ENCODE data around the gene SEC62. TPM values are rescaled to one million over a fixed set of nuclear protein-coding genes. Genes with fewer than 3 reads are reported as not detected.

SEC62 gene
- total RNA-seq, 1 experiment from 2014 or later = 58.5 TPM

GRCh38 chr3:169990431-169990830 is 23.8 kb downstream of the SEC62 start:
- TF ChIP-seq CTCF (IDR thresholded peaks at IDR 0.05; ENCODE audit: unreplicated experiment) = no peak
- CTCF ChIA-PET = interaction anchor here (0.6 kb wide), 1 partner anchor 24 kb away, joined by 3 read pairs; no protein-coding TSS in a partner anchor
- intact Hi-C loops (cut with micrococcal nuclease) = no loop called here
- H3K4me1 Mint-ChIP-seq (ENCODE audit: insufficient read depth, unreplicated experiment) = no peaks in the 10 kb centered on the region
- BruUV-seq (replicated peaks) = no TSS peak
- H3K27me3 Mint-ChIP-seq (ENCODE audit: insufficient read depth, unreplicated experiment) = no peaks in the 10 kb centered on the region
- POLR2A ChIA-PET = interaction anchor here (0.7 kb wide), 1 partner anchor 1681 kb away, joined by 4 read pairs; no protein-coding TSS in a partner anchor
- no peak overlapping the region for H3K27ac Mint-ChIP-seq (ENCODE audit: low read depth, unreplicated experiment)
- DNase-seq (ENCODE audit: unreplicated experiment) = no peak
- H3K9me3 Mint-ChIP-seq (ENCODE audit: unreplicated experiment) = no peaks in the 10 kb centered on the region
- H3K4me3 Mint-ChIP-seq (ENCODE audit: unreplicated experiment) = no peak overlapping the region
- peaks cover 57% of the 10 kb centered on the region for H3K36me3 Mint-ChIP-seq (ENCODE audit: insufficient read depth, unreplicated experiment)

GRCh38 chr3:169992156-169992555 is 25.5 kb downstream of the SEC62 start:
- no peaks in the 10 kb centered on the region for H3K4me1 Mint-ChIP-seq (ENCODE audit: insufficient read depth, unreplicated experiment)
- no peaks in the 10 kb centered on the region for H3K27me3 Mint-ChIP-seq (ENCODE audit: insufficient read depth, unreplicated experiment)
- ChIA-PET CTCF (interaction anchor here (0.6 to 0.7 kb wide), 3 partner anchors 99 to 151 kb away, joined by 3 to 4 read pairs (median 3); no protein-coding TSS in a partner anchor), POLR2A (no interaction called here)
- no peak overlapping the region for H3K27ac Mint-ChIP-seq (ENCODE audit: low read depth, unreplicated experiment)
- BruUV-seq (replicated peaks) = no TSS peak
- H3K36me3 Mint-ChIP-seq (ENCODE audit: insufficient read depth, unreplicated experiment) = peaks cover 44% of the 10 kb centered on the region
- intact Hi-C loops (cut with micrococcal nuclease) = no loop called here
- no peak for TF ChIP-seq CTCF (IDR thresholded peaks at IDR 0.05; ENCODE audit: unreplicated experiment)
- H3K4me3 Mint-ChIP-seq (ENCODE audit: unreplicated experiment) = no peak overlapping the region
- no peak for DNase-seq (ENCODE audit: unreplicated experiment)
- H3K9me3 Mint-ChIP-seq (ENCODE audit: unreplicated experiment) = no peaks in the 10 kb centered on the region

- Mint-ChIP-seq H3K4me1 (ENCODE audit: insufficient read depth, unreplicated experiment) (no peaks in the 10 kb centered on the region), H3K27me3 (ENCODE audit: insufficient read depth, unreplicated experiment) (no peaks in the 10 kb centered on the region), H3K4me3 (ENCODE audit: unreplicated experiment) (no peak overlapping the region), H3K9me3 (ENCODE audit: unreplicated experiment) (no peaks in the 10 kb centered on the region), H3K36me3 (ENCODE audit: insufficient read depth, unreplicated experiment) (peaks cover 40% of the 10 kb centered on the region), H3K27ac (ENCODE audit: low read depth, unreplicated experiment) (no peak overlapping the region)
- DNase-seq (ENCODE audit: unreplicated experiment) = no peak
- ChIA-PET CTCF (interaction anchor here (0.6 to 0.7 kb wide), 2 partner anchors 130 to 152 kb away, joined by 3 to 4 read pairs; no protein-coding TSS in a partner anchor), POLR2A (no interaction called here)
- no peak for TF ChIP-seq CTCF (IDR thresholded peaks at IDR 0.05; ENCODE audit: unreplicated experiment)
- no TSS peak for BruUV-seq (replicated peaks)
- intact Hi-C loops (cut with micrococcal nuclease) = no loop called here
These were observed 26.2 kb downstream of the SEC62 start for GRCh38 chr3:169992781-169993180.

DNA sequence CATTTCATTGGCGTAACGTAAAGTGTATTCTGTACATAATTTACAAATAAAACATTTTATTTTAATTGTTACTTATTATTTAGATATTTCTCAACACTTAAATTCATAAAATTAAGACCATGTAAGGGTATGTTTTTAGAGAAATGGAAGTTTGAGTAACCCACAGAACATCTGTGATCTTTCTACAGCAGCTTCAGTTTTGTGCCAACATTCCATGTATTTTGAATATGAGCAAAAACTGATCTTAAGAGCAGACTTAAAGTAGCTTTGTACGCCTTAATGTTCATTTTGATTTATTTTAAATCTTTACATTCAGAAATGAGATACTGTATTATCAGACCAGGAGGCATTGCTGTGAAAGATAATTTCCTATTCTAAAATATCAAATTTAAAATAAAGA is 27.2 kb downstream of the SEC62 start:
- POLR2A ChIA-PET = no interaction called here
- H3K4me3 Mint-ChIP-seq (ENCODE audit: unreplicated experiment) = no peak overlapping the region
- no TSS peak for BruUV-seq (replicated peaks)

More for the DNA sequence above, 27.2 kb downstream of the SEC62 start:
- CTCF ChIA-PET = no interaction called here
- no peak for TF ChIP-seq CTCF (IDR thresholded peaks at IDR 0.05; ENCODE audit: unreplicated experiment)
- Mint-ChIP-seq H3K36me3 (ENCODE audit: insufficient read depth, unreplicated experiment) (peaks cover 30% of the 10 kb centered on the region), H3K4me1 (ENCODE audit: insufficient read depth, unreplicated experiment) (no peaks in the 10 kb centered on the region), H3K27me3 (ENCODE audit: insufficient read depth, unreplicated experiment) (no peaks in the 10 kb centered on the region), H3K9me3 (ENCODE audit: unreplicated experiment) (no peaks in the 10 kb centered on the region), H3K27ac (ENCODE audit: low read depth, unreplicated experiment) (no peak overlapping the region)
- intact Hi-C loops (cut with micrococcal nuclease) = no loop called here
- DNase-seq (ENCODE audit: unreplicated experiment) = no peak

Data from MCF 10A (cell line).